ENCODE results near the gene EPDR1.

EPDR1 gene

DNA sequence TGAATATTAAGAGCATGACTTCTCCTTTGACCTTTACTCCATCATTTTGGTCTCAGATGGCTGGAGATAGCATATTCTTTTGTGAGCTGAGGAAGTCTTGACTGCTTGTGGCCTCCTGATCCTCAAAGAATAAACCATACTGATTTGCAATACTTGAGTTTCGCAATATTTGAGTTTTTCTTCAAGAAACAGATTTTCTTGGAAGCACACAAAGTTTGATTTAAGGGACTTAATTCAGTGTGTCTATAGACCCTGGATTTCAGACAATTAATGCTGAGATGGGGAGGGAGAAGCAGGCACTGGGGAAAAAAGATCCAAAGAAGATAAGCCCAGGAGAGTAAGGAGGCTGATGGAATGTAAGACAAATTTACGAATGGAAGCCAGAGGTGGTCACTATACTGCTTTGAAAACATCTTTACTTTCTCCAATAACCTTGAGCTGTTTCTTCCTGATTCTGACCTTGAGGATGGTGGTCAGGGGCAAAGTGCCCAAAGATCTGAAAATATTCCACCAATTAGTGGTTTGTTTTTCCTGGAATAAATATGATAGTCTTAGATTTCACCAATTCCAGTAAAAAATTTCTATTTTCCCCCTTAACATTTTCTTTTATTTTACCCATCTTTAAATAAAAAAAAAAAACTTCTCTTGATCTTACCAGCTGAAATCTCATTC lies 7.5 kb downstream of the EPDR1 start:
- Histone ChIP-seq H3K36me3 (ENCODE audit: control insufficient read depth in 5 of 5, insufficient read depth in 5 of 5, low read length in 5 of 5) (peaks cover 0 to 4% (median 2%) of the 10 kb centered on the region in 5 donors), H3K4me1 (ENCODE audit: control insufficient read depth in 5 of 5, insufficient read depth in 5 of 5, low read length in 5 of 5) (peaks cover 0 to 33% (median 17%) of the 10 kb centered on the region in 5 donors), H3K27ac (ENCODE audit: low read depth, low read length) (peak overlapping the region; percentile 10), H3K9ac (ENCODE audit: low read length in 5 of 5) (peak overlapping the region in 1 of 5 donors; percentile 35), H3K27me3 (ENCODE audit: control insufficient read depth in 5 of 5, insufficient read depth in 4 of 5, low read length in 5 of 5) (no peaks in the 10 kb centered on the region), H3K4me3 (ENCODE audit: low read depth in 1 of 5, low read length in 5 of 5) (no peak overlapping the region), H3K9me3 (ENCODE audit: control insufficient read depth in 5 of 5, low read length in 5 of 5) (peaks cover 0 to 10% (median 9%) of the 10 kb centered on the region in 5 donors)

DNA sequence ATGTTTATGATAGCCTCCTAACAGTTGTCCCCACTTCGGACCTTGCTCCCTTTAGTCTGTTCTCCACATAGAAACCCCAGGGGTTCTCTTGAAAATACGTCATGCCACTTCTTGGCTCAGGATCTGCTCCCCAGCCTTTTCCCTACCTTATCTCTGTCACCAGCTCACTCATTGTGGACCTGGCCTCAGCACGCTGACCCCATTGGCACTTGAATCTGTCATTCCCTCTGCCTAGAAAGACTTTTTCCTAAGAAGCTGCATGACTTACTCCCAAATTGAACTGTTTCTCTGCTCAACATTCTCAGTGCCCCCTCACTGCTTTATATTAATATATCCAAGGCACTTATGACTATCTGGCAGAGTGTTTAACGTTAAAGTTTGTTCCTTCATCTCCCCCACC lies 8.4 kb downstream of the EPDR1 start:
- peaks cover 0 to 27% (median 11%) of the 10 kb centered on the region in 5 donors for H3K4me1 ChIP-seq (ENCODE audit: control insufficient read depth in 5 of 5, insufficient read depth in 5 of 5, low read length in 5 of 5)
- H3K36me3 ChIP-seq (ENCODE audit: control insufficient read depth in 5 of 5, insufficient read depth in 5 of 5, low read length in 5 of 5), result peaks cover 0 to 4% (median 2%) of the 10 kb centered on the region in 5 donors
- no peak overlapping the region for H3K9ac ChIP-seq (ENCODE audit: low read length in 5 of 5)
- peaks cover 0 to 10% (median 9%) of the 10 kb centered on the region in 5 donors for H3K9me3 ChIP-seq (ENCODE audit: control insufficient read depth in 5 of 5, low read length in 5 of 5)
- no peaks in the 10 kb centered on the region for H3K27me3 ChIP-seq (ENCODE audit: control insufficient read depth in 5 of 5, insufficient read depth in 4 of 5, low read length in 5 of 5)
- no peak overlapping the region for H3K27ac ChIP-seq (ENCODE audit: low read depth, low read length)
- no peak overlapping the region for H3K4me3 ChIP-seq (ENCODE audit: low read depth in 1 of 5, low read length in 5 of 5)

DNA sequence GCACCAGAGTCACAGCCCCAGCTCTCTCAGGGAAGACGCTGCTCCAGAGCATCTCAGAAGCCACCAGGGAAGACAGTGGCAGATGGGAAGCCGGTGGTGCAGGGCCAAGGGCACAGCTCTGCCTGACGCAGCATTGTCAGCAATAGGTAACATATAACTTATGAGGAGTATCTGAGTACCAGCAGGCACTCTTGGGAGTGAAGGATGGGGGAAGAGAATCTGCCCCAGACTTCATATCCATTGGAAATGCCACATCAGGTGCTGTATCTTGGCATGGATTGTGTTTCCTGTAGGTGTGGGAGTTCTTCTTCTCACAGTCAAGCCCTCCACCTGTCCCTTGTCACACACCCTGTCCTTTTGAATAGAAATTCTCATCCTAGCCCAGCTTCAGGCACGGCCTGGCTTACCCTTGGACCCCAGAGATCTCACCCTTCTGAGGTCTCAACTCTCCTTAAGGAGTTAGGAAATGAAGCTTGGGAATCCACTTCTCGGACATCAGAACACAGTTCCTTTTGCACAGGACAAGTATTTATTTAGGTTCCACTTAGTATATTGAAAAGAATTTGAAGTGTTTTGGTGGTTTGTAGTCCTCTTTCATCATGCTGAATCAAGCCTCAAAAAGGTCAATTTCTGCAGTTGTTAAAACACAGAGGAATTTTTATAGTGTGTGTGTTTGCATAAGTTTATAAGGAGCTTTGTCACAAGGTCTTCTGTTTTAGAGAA lies 9.9 kb downstream of the EPDR1 start:
- Histone ChIP-seq H3K4me1 (ENCODE audit: control insufficient read depth in 5 of 5, insufficient read depth in 5 of 5, low read length in 5 of 5) (peaks cover 0 to 19% (median 5%) of the 10 kb centered on the region in 5 donors), H3K36me3 (ENCODE audit: control insufficient read depth in 5 of 5, insufficient read depth in 5 of 5, low read length in 5 of 5) (peaks cover 0 to 4% (median 2%) of the 10 kb centered on the region in 5 donors), H3K27me3 (ENCODE audit: control insufficient read depth in 5 of 5, insufficient read depth in 4 of 5, low read length in 5 of 5) (no peaks in the 10 kb centered on the region), H3K9ac (ENCODE audit: low read length in 5 of 5) (no peak overlapping the region), H3K4me3 (ENCODE audit: low read depth in 1 of 5, low read length in 5 of 5) (no peak overlapping the region), H3K27ac (ENCODE audit: low read depth, low read length) (no peak overlapping the region), H3K9me3 (ENCODE audit: control insufficient read depth in 5 of 5, low read length in 5 of 5) (peaks cover 0 to 8% (median 6%) of the 10 kb centered on the region in 5 donors)

DNA sequence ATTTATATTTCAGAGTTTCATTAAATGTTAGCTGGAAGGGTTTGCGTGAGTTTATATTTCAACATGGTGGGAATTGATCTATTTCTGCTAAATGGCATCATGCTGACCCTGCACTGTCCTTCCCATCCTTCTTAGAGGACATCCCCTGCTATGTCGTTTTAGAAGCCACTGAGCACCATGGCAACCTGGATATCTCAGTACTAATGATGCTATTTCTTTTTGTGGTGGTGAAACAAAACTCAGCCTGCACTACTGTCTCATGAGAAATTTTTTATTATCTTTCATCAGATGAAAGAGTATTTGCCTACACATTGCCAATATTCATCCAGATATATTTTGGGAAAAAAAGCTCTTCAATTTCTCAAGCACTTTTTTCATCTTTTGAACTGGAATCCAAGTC lies 12.1 kb downstream of the EPDR1 start:
- Histone ChIP-seq H3K27ac (ENCODE audit: low read depth, low read length) (no peak overlapping the region), H3K4me3 (ENCODE audit: low read depth in 1 of 5, low read length in 5 of 5) (no peak overlapping the region), H3K9me3 (ENCODE audit: control insufficient read depth in 5 of 5, low read length in 5 of 5) (peaks cover 0 to 3% (median 0%) of the 10 kb centered on the region in 5 donors), H3K27me3 (ENCODE audit: control insufficient read depth in 5 of 5, insufficient read depth in 4 of 5, low read length in 5 of 5) (no peaks in the 10 kb centered on the region), H3K36me3 (ENCODE audit: control insufficient read depth in 5 of 5, insufficient read depth in 5 of 5, low read length in 5 of 5) (peaks cover 0 to 4% (median 2%) of the 10 kb centered on the region in 5 donors), H3K4me1 (ENCODE audit: control insufficient read depth in 5 of 5, insufficient read depth in 5 of 5, low read length in 5 of 5) (peaks cover 0 to 14% (median 5%) of the 10 kb centered on the region in 5 donors), H3K9ac (ENCODE audit: low read length in 5 of 5) (no peak overlapping the region)

DNA sequence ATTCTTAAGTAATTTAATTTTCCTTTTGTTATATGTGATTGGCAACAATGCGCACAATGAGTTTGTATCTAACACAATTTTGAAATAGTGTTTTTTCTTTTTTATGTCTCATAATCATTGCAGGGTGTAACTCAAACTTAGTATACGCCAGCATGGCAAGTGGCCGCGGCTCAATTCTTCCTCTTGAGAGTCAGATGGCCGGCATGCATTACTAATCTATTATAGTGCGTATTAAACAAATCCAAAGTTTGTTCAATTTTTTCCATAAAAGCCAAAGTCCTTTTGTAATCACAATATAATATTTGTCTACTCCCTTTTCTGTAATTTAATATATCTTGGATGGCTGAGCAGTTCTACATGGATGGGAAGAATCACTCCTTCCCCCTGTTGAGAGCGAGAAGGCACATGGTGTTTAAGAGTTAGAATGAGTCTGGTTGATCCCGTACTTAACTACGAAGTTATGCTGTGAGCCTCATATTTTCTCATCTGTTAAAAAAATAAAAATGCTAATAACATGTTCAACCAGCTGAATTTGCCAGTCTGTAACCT lies 12.7 kb downstream of the EPDR1 start:
- Histone ChIP-seq H3K27ac (ENCODE audit: low read depth, low read length) (peak overlapping the region; percentile 55), H3K4me3 (ENCODE audit: low read depth in 1 of 5, low read length in 5 of 5) (no peak overlapping the region), H3K4me1 (ENCODE audit: control insufficient read depth in 5 of 5, insufficient read depth in 5 of 5, low read length in 5 of 5) (peaks cover 0 to 9% (median 0%) of the 10 kb centered on the region in 5 donors), H3K36me3 (ENCODE audit: control insufficient read depth in 5 of 5, insufficient read depth in 5 of 5, low read length in 5 of 5) (peaks cover 0 to 4% (median 2%) of the 10 kb centered on the region in 5 donors), H3K9me3 (ENCODE audit: control insufficient read depth in 5 of 5, low read length in 5 of 5) (peaks cover 0 to 3% (median 0%) of the 10 kb centered on the region in 5 donors), H3K27me3 (ENCODE audit: control insufficient read depth in 5 of 5, insufficient read depth in 4 of 5, low read length in 5 of 5) (no peaks in the 10 kb centered on the region), H3K9ac (ENCODE audit: low read length in 5 of 5) (no peak overlapping the region)

DNA sequence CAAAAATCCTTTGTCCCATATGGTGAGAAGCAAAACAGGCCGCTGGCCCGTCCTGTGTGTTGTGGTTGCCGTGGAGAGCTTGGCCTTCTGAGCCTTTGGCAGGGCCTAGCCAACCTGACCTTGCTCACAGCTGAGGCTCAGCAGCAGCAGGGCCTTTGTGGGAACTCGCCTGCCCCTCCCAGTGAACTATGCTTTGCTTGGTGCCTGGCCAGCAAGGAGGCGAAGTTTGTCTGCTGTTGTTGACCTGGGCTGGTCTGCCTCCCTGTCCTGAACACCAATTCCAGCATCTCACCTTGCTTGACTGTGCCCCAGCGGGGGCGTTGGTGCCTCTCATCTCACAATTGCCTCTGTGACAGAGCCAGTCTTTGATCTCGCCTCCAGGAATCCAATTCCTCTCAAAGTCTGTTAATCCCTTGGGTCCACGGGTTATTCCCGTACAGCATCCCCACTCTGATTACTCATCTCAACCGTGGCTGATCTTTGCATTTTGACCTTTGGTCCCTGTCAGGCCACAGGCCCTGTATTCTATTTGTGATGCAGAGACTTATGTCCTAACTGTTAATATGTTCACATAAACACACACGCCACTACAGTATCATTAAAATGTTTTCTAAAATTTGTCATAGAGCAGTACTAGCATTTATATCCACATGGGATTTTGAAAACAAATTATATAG lies 22.6 kb downstream of the EPDR1 start:
- H3K27me3 ChIP-seq (ENCODE audit: control insufficient read depth in 5 of 5, insufficient read depth in 4 of 5, low read length in 5 of 5), result no peaks in the 10 kb centered on the region
- peak overlapping the region; percentile 97 for H3K27ac ChIP-seq (ENCODE audit: low read depth, low read length)
- H3K36me3 ChIP-seq (ENCODE audit: control insufficient read depth in 5 of 5, insufficient read depth in 5 of 5, low read length in 5 of 5), result peaks cover 0 to 4% (median 3%) of the 10 kb centered on the region in 5 donors
- peak overlapping the region in 3 of 5 donors; percentile 28 to 72 (median 48) for H3K9ac ChIP-seq (ENCODE audit: low read length in 5 of 5)
- H3K4me3 ChIP-seq (ENCODE audit: low read depth in 1 of 5, low read length in 5 of 5), result peak overlapping the region in 2 of 5 donors; percentile 17 to 35
- H3K4me1 ChIP-seq (ENCODE audit: control insufficient read depth in 5 of 5, insufficient read depth in 5 of 5, low read length in 5 of 5), result peaks cover 12 to 37% (median 23%) of the 10 kb centered on the region in 5 donors
- peaks cover 0 to 4% (median 0%) of the 10 kb centered on the region in 5 donors for H3K9me3 ChIP-seq (ENCODE audit: control insufficient read depth in 5 of 5, low read length in 5 of 5)

DNA sequence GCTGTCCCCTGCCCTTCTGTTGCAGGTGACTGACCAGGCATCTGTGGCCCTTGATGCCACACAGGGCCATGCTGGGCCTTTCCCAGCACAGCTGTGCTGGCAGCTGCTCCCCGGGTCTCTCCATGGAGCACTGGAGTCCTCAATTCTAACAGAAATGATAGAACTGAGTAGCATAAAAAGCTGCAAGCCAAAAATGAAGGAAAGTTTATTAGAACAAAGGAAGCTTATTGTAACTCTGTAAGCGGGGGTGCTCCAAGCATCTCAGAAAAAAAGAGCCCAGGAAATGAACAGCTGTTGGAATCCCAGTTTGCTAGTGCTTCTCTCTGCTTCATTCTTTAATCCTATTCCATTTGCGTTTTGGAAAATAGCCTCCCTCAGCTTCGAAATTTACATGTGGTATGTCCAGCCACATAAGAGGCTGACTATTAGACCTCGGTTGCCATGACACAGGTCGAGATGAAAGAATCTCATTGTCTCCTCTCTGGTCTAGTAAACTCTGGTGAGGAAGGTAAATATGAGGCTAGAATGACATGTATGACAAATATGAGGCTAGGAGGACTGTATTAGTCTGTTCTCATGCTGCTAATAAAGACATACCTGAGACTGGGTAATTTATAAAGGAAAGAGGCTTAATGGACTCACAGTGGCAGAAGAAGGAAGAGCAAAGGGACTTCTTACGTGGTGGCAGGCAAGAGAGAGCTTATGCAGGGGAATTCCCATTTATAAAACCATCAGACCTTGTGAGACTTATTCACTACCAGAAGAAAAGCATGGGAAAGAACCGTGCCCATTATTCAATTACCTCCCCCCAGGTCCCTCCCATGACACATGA lies 23.7 kb downstream of the EPDR1 start:
- peaks cover 0 to 8% (median 5%) of the 10 kb centered on the region in 5 donors for H3K36me3 ChIP-seq (ENCODE audit: control insufficient read depth in 5 of 5, insufficient read depth in 5 of 5, low read length in 5 of 5)
- peaks cover 12 to 37% (median 23%) of the 10 kb centered on the region in 5 donors for H3K4me1 ChIP-seq (ENCODE audit: control insufficient read depth in 5 of 5, insufficient read depth in 5 of 5, low read length in 5 of 5)
- peak overlapping the region; percentile 97 for H3K27ac ChIP-seq (ENCODE audit: low read depth, low read length)
- no peaks in the 10 kb centered on the region for H3K9me3 ChIP-seq (ENCODE audit: control insufficient read depth in 5 of 5, low read length in 5 of 5)
- H3K9ac ChIP-seq (ENCODE audit: low read length in 5 of 5), result peak overlapping the region in 3 of 5 donors; percentile 64 to 74 (median 72)
- H3K27me3 ChIP-seq (ENCODE audit: control insufficient read depth in 5 of 5, insufficient read depth in 4 of 5, low read length in 5 of 5), result no peaks in the 10 kb centered on the region
- no peak overlapping the region for H3K4me3 ChIP-seq (ENCODE audit: low read depth in 1 of 5, low read length in 5 of 5)

DNA sequence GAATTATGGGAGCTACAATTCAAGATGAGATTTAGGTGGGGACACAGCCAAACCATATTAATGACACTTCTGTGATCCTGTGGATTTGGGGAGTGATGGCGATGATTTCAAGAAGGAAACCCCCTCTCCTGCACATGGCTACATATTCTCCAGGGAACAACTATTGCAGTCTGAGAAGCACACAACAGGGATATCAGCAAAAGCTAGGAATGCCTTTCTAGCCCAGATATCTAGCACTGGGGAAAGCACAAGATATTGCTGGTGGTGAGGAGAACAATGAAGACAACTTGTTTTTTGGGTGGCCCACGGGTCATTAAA lies 24.3 kb downstream of the EPDR1 start:
- peaks cover 12 to 37% (median 23%) of the 10 kb centered on the region in 5 donors for H3K4me1 ChIP-seq (ENCODE audit: control insufficient read depth in 5 of 5, insufficient read depth in 5 of 5, low read length in 5 of 5)
- H3K4me3 ChIP-seq (ENCODE audit: low read depth in 1 of 5, low read length in 5 of 5), result no peak overlapping the region
- H3K9ac ChIP-seq (ENCODE audit: low read length in 5 of 5), result peak overlapping the region in 1 of 5 donors; percentile 72
- peak overlapping the region; percentile 97 for H3K27ac ChIP-seq (ENCODE audit: low read depth, low read length)
- H3K36me3 ChIP-seq (ENCODE audit: control insufficient read depth in 5 of 5, insufficient read depth in 5 of 5, low read length in 5 of 5), result peaks cover 0 to 12% (median 8%) of the 10 kb centered on the region in 5 donors
- H3K9me3 ChIP-seq (ENCODE audit: control insufficient read depth in 5 of 5, low read length in 5 of 5), result no peaks in the 10 kb centered on the region
- H3K27me3 ChIP-seq (ENCODE audit: control insufficient read depth in 5 of 5, insufficient read depth in 4 of 5, low read length in 5 of 5), result no peaks in the 10 kb centered on the region

DNA sequence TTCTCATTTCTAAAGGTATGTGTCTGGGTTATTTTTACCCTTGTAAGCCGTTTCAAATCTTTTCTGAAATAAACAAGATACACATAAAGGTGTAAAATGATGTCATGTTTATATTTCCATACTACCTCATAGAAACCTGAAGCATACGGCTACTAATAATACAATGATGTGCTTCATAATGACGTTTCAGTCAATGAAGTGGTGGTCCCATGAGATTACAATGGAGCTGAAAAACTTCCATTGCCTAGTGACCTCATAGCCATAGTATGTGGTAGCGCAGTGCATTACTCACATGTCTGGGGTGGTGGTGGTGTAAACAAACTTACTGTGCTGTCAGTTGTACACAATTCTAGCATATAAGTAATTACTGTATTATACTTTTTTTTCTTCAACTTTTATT lies 24.9 kb downstream of the EPDR1 start:
- Histone ChIP-seq H3K27me3 (ENCODE audit: control insufficient read depth in 5 of 5, insufficient read depth in 4 of 5, low read length in 5 of 5) (no peaks in the 10 kb centered on the region), H3K4me3 (ENCODE audit: low read depth in 1 of 5, low read length in 5 of 5) (no peak overlapping the region), H3K9ac (ENCODE audit: low read length in 5 of 5) (peak overlapping the region in 1 of 5 donors; percentile 72), H3K36me3 (ENCODE audit: control insufficient read depth in 5 of 5, insufficient read depth in 5 of 5, low read length in 5 of 5) (peaks cover 0 to 16% (median 12%) of the 10 kb centered on the region in 5 donors), H3K9me3 (ENCODE audit: control insufficient read depth in 5 of 5, low read length in 5 of 5) (no peaks in the 10 kb centered on the region), H3K27ac (ENCODE audit: low read depth, low read length) (peak overlapping the region; percentile 97), H3K4me1 (ENCODE audit: control insufficient read depth in 5 of 5, insufficient read depth in 5 of 5, low read length in 5 of 5) (peaks cover 12 to 37% (median 23%) of the 10 kb centered on the region in 5 donors)
